Measurements from ENCODE around the gene KDM3B.

- TF ChIP-seq POLR2A (IDR thresholded peaks at IDR 0.05; ENCODE audit: low read length) (no peak), GATA1 (IDR thresholded peaks at IDR 0.05; ENCODE audit: low read depth, low read length) (no peak)
Measured at GRCh38 chr5:138344887-138345622, 7.4 kb upstream of the KDM3B start.

Measured in erythroblast (primary cell).